DND-41 (cell line): ENCODE data around the gene CCR6.

Experiments used
- ATAC-seq: fragments of 200-7000 bp; cut with Tn5 transposase; 3 replicates; pipeline ENCODE4 v1.9.1; 2021; ENCODE audit warnings: low read depth; ENCODE audit not compliant: insufficient read depth
- DNase-seq: peaks from one replicate; pipeline ENCODE4 v3.0.0-alpha.2; 2020
- H2AFZ ChIP-seq: 2 replicates; pipeline ENCODE4 v1.6.0; 2012; ENCODE audit warnings: low read depth, low read length
- H3K27ac ChIP-seq: 2 replicates; pipeline ENCODE4 v1.5.1; 2012; ENCODE audit warnings: low read length, inconsistent platforms
- H3K27me3 ChIP-seq: fragments of 200-600 bp; sonication (generic); 2 replicates; pipeline ENCODE4 v1.6.0; 2012; ENCODE audit warnings: low read length, mild to moderate bottlenecking, inconsistent platforms; ENCODE audit not compliant: insufficient read depth, poor library complexity
- H3K36me3 ChIP-seq: 2 replicates; pipeline ENCODE4 v1.5.1; 2012; ENCODE audit warnings: low read length, inconsistent platforms; ENCODE audit not compliant: insufficient read depth
- H3K4me1 ChIP-seq: 2 replicates; pipeline ENCODE4 v1.5.1; 2012; ENCODE audit warnings: mild to moderate bottlenecking, low read length; ENCODE audit not compliant: insufficient read depth
- H3K4me2 ChIP-seq: 2 replicates; pipeline ENCODE4 v1.6.0; 2012; ENCODE audit warnings: mild to moderate bottlenecking, moderate library complexity, low read length, inconsistent platforms; ENCODE audit not compliant: insufficient read depth
- H3K4me3 ChIP-seq, 2 experiments: fragments of 200-600 bp in 1 of 2; shearing (Covaris generic) in 1 of 2; 2 replicates each; pipeline ENCODE4 v1.5.1; 2012 to 2016; ENCODE audit warnings: inconsistent platforms in 2 of 2, low read length in 2 of 2, mild to moderate bottlenecking in 2 of 2, low read depth in 1 of 2, moderate library complexity in 1 of 2
- H3K79me2 ChIP-seq: 2 replicates; pipeline ENCODE4 v1.6.0; 2012; ENCODE audit warnings: low read length, inconsistent platforms; ENCODE audit not compliant: insufficient read depth
- H3K9ac ChIP-seq: 2 replicates; pipeline ENCODE4 v1.6.0; 2012; ENCODE audit warnings: low read depth, mild to moderate bottlenecking, inconsistent platforms, low read length, moderate library complexity
- H3K9me3 ChIP-seq: 2 replicates; pipeline ENCODE4 v1.5.1; 2012; ENCODE audit warnings: low read length, moderate library complexity, mild to moderate bottlenecking, inconsistent platforms; ENCODE audit not compliant: insufficient read depth, severe bottlenecking
- H4K20me1 ChIP-seq: 2 replicates; pipeline ENCODE4 v1.6.0; 2012; ENCODE audit warnings: low read length; ENCODE audit not compliant: insufficient read depth
- CTCF ChIP-seq: IDR thresholded peaks from 2 replicates; pipeline ENCODE4 v1.5.1; 2012; ENCODE audit warnings: borderline replicate concordance, low read length, moderate library complexity, mild to moderate bottlenecking; ENCODE audit not compliant: poor library complexity, severe bottlenecking; ENCODE audit errors: extremely low read depth
- EZH2 ChIP-seq: IDR thresholded peaks from 3 replicates; pipeline ENCODE4 v1.6.1; 2012; ENCODE audit warnings: borderline replicate concordance, low read depth, mild to moderate bottlenecking, moderate library complexity, low read length, inconsistent platforms; ENCODE audit not compliant: severe bottlenecking

The CCR6 gene

GRCh38 chr6:167129562-167129961 is 6.7 kb downstream of the CCR6 start:
- no peak overlapping the region for H3K27ac ChIP-seq
- no peaks in the 10 kb centered on the region for H3K27me3 ChIP-seq
- ATAC-seq: no peak
- no peaks in the 10 kb centered on the region for H4K20me1 ChIP-seq
- no peaks in the 10 kb centered on the region for H3K9me3 ChIP-seq
- TF ChIP-seq CTCF (no peak), EZH2 (no peak)
- H3K4me3 ChIP-seq: no peak overlapping the region
- H3K4me2 ChIP-seq: no peak overlapping the region
- no peaks in the 10 kb centered on the region for H3K36me3 ChIP-seq
- no peak overlapping the region for H2AFZ ChIP-seq
- no peaks in the 10 kb centered on the region for H3K4me1 ChIP-seq
- H3K9ac ChIP-seq: no peak overlapping the region
- DNase-seq: no peak
- H3K79me2 ChIP-seq: no peaks in the 10 kb centered on the region

- Histone ChIP-seq H3K79me2 (no peaks in the 10 kb centered on the region), H2AFZ (no peak overlapping the region), H3K36me3 (no peaks in the 10 kb centered on the region), H4K20me1 (no peaks in the 10 kb centered on the region), H3K4me1 (no peaks in the 10 kb centered on the region), H3K27me3 (no peaks in the 10 kb centered on the region), H3K9me3 (no peaks in the 10 kb centered on the region), H3K4me2 (no peak overlapping the region), H3K9ac (no peak overlapping the region), H3K4me3 (no peak overlapping the region), H3K27ac (no peak overlapping the region)
- DNase-seq (no peak), ATAC-seq (peak; percentile 42; the same call in 1 of the 3 replicates)
- no peak for TF ChIP-seq EZH2
- no peak for TF ChIP-seq CTCF
Observed at GRCh38 chr6:167130008-167130677, 7.2 kb downstream of the CCR6 start.

- Histone ChIP-seq H4K20me1 (no peaks in the 10 kb centered on the region), H3K79me2 (no peaks in the 10 kb centered on the region), H3K9me3 (no peaks in the 10 kb centered on the region), H2AFZ (no peak overlapping the region), H3K4me3 (no peak overlapping the region), H3K4me1 (no peaks in the 10 kb centered on the region), H3K36me3 (no peaks in the 10 kb centered on the region), H3K9ac (no peak overlapping the region), H3K27me3 (no peaks in the 10 kb centered on the region), H3K4me2 (no peak overlapping the region), H3K27ac (no peak overlapping the region)
- no peak for ATAC-seq
- TF ChIP-seq CTCF (no peak), EZH2 (no peak)
- DNase-seq: no peak
Observed at GRCh38 chr6:167130712-167131684, 8.1 kb downstream of the CCR6 start.
